HG03571 (cell line): ENCODE measurements around the gene IMPDH2.
"Not testable (repeated sequence)": the region's sequence is repeated elsewhere in the genome, so short reads cannot be mapped to it uniquely, and the experiment has no call there.

ENCODE experiments used
- ATAC-seq: cut with Tn5 transposase; IDR thresholded peaks from one replicate; pipeline ENCODE4 v1.9.1; 2021; ENCODE audit not compliant: unreplicated experiment

The IMPDH2 gene

GRCh38 chr3:49021813-49022687 is 7.1 kb downstream of the IMPDH2 start, which contains the start of gene NDUFAF3:
Gene NDUFAF3 (plus strand): TSS chr3:49022121. CDS start chr3:49022145, 24 bp downstream.
- peak; percentile 48 for ATAC-seq

GRCh38 chr3:49021213-49021812 is 7.9 kb downstream of the IMPDH2 start:
- ATAC-seq = peak; percentile 42

- peak; percentile 4 for ATAC-seq
Measured at GRCh38 chr3:49020330-49021212, 8.6 kb downstream of the IMPDH2 start.

GRCh38 chr3:49019941-49020329 is 9.3 kb downstream of the IMPDH2 start:
- no peak for ATAC-seq

- no peak for ATAC-seq
Measured at GRCh38 chr3:49018707-49019006, 10.5 kb downstream of the IMPDH2 start.

GRCh38 chr3:49017971-49018706 is 11.1 kb downstream of the IMPDH2 start, which contains the start of gene DALRD3:
Gene DALRD3 (minus strand): TSS chr3:49018580. CDS start chr3:49018564, 16 bp downstream.
- no peak for ATAC-seq

GRCh38 chr3:49017229-49017970 is 11.8 kb downstream of the IMPDH2 start:
- no peak for ATAC-seq

GRCh38 chr3:49016414-49017228 is 12.6 kb downstream of the IMPDH2 start:
- no peak for ATAC-seq

- ATAC-seq = no peak
Measured at GRCh38 chr3:49015765-49016164, 13.4 kb downstream of the IMPDH2 start.

- no peak for ATAC-seq
Measured at GRCh38 chr3:49015072-49015471, 14.1 kb downstream of the IMPDH2 start.

GRCh38 chr3:49013738-49014660 is 15.2 kb downstream of the IMPDH2 start:
- ATAC-seq = no peak

GRCh38 chr3:49013113-49013737 is 16.0 kb downstream of the IMPDH2 start:
- no peak for ATAC-seq

- no peak for ATAC-seq
Measured at GRCh38 chr3:49012441-49013017, 16.7 kb downstream of the IMPDH2 start.

- ATAC-seq = no peak
Measured at GRCh38 chr3:49009396-49009795, 19.8 kb downstream of the IMPDH2 start.

- not testable (repeated sequence) for ATAC-seq
Measured at GRCh38 chr3:49008627-49009026, 20.6 kb downstream of the IMPDH2 start.

- peak; percentile 22 for ATAC-seq
Measured at GRCh38 chr3:49007771-49008528, 21.2 kb downstream of the IMPDH2 start.
